HepG2 (cell line): ENCODE measurements around the gene CMKLR1. TPM values are rescaled to one million over a fixed set of nuclear protein-coding genes. Genes with fewer than 3 reads are reported as not detected.

Experiments used
- ATAC-seq: fragments of 200-7000 bp; cut with Tn5 transposase; 3 replicates; pipeline ENCODE4 v1.9.1; 2020; ENCODE audit warnings: mild to moderate bottlenecking, moderate library complexity
- BruUV-seq: library from RNA; stranded (reverse); fragments of 400-500 nt; replicated peaks from 2 replicates; lab custom pipeline; 2021; lab: Mats Ljungman, UMichigan
- CTCF ChIA-PET: fragments of 300-600 bp; formaldehyde crosslinking; extraction: SDS; loops from one replicate; lab custom pipeline; 2021; ENCODE audit warnings: low total read pairs, inconsistent platforms, low intra/inter-chr PET ratio; lab: Yijun Ruan, JAX
- POLR2A ChIA-PET: fragments of 350-600 bp; sonication (Branson Sonifier 250); formaldehyde crosslinking; loops from one replicate; lab custom pipeline; 2020; ENCODE audit warnings: antibody characterized with exemption, inconsistent platforms; lab: Yijun Ruan, JAX
- DNase-seq: peaks from one replicate; pipeline ENCODE4 v3.0.0-alpha.2; 2015; ENCODE audit warnings: low spot score
- FAIRE-seq: peaks from 3 replicates; lab custom pipeline; 2011; peaks lifted over from hg19 to GRCh38; lab: Jason Lieb, UNC
- H2AFZ ChIP-seq: one replicate; pipeline ENCODE4 v1.6.1; 2011; ENCODE audit warnings: low read length, inconsistent platforms
- H3K27ac ChIP-seq: fragments of 300-600 bp; 3 replicates; pipeline ENCODE4 v1.8.0; 2011; ENCODE audit warnings: mixed run types, mild to moderate bottlenecking, mixed read lengths, low read length, inconsistent platforms; ENCODE audit not compliant: insufficient read depth; ENCODE audit errors: extremely low read length
- H3K27me3 ChIP-seq, 2 experiments: fragments of 200-600 bp in 1 of 2; 2 replicates in 1 of 2; 3 replicates in 1 of 2; pipeline versions ENCODE4 v1.6.0 to v1.8.0; 2011; ENCODE audit warnings: low read length in 2 of 2, mild to moderate bottlenecking in 2 of 2, moderate library complexity in 2 of 2, inconsistent platforms in 1 of 2; ENCODE audit not compliant: insufficient read depth in 2 of 2, control insufficient read depth in 1 of 2
- H3K36me3 ChIP-seq, 2 experiments: fragments of 200-600 bp in 1 of 2; replicated peaks in 1 of 2; 2 replicates in 1 of 2; 3 replicates in 1 of 2; pipeline versions ENCODE4 v1.5.1 to v1.8.0; 2011; ENCODE audit warnings: low read length in 2 of 2, inconsistent platforms in 1 of 2; ENCODE audit not compliant: insufficient read depth in 2 of 2, control insufficient read depth in 1 of 2
- H3K4me1 ChIP-seq: 2 replicates; pipeline ENCODE4 v1.5.1; 2012; ENCODE audit warnings: low read length, inconsistent platforms; ENCODE audit not compliant: insufficient read depth
- H3K4me2 ChIP-seq: 2 replicates; pipeline ENCODE4 v1.6.0; 2011; ENCODE audit warnings: low read depth, low read length, inconsistent platforms
- H3K4me3 ChIP-seq, 3 experiments: fragments of 200-600 bp in 1 of 3; sonication (generic), shearing (Covaris generic) in 1 of 3; replicated peaks in 1 of 3; 2 replicates each; pipeline ENCODE4 v1.5.1; 2011 to 2016; ENCODE audit warnings: low read length in 3 of 3, inconsistent platforms in 2 of 3, low read depth in 2 of 3, mild to moderate bottlenecking in 2 of 3, control low read depth in 1 of 3, mixed read lengths in 1 of 3; ENCODE audit not compliant: insufficient read depth in 1 of 3
- H3K79me2 ChIP-seq: one replicate; pipeline ENCODE4 v1.6.1; 2011; ENCODE audit warnings: low read length, inconsistent platforms; ENCODE audit not compliant: insufficient read depth
- H3K9ac ChIP-seq: 2 replicates; pipeline ENCODE4 v1.6.0; 2011; ENCODE audit warnings: mild to moderate bottlenecking, low read depth, low read length, inconsistent platforms; ENCODE audit not compliant: insufficient read depth
- H3K9me3 ChIP-seq: 2 replicates; pipeline ENCODE4 v1.5.1; 2012; ENCODE audit warnings: mild to moderate bottlenecking, low read length
- H4K20me1 ChIP-seq: 2 replicates; pipeline ENCODE4 v1.6.0; 2011; ENCODE audit warnings: inconsistent platforms, mild to moderate bottlenecking, low read length, moderate library complexity; ENCODE audit not compliant: insufficient read depth
- ASH2L ChIP-seq: fragments of 300-600, 200-600 bp; sonication (generic); IDR thresholded peaks from 2 replicates; pipeline ENCODE4 v1.7.0; 2017; ENCODE audit warnings: low read depth, mild to moderate bottlenecking, moderate library complexity, mixed read lengths, low read length; ENCODE audit not compliant: insufficient read length
- BRD4 ChIP-seq: sonication (generic); formaldehyde crosslinking; IDR thresholded peaks from 2 replicates; pipeline ENCODE4 v1.4.0; 2020; ENCODE audit warnings: missing genetic modification reagents
- DNMT1 ChIP-seq: sonication (generic); formaldehyde crosslinking; IDR thresholded peaks from 2 replicates; pipeline ENCODE4 v1.5.1; 2020; ENCODE audit warnings: mild to moderate bottlenecking, missing genetic modification reagents
- FOXA3 ChIP-seq: IDR thresholded peaks from 2 replicates; pipeline ENCODE4 v1.6.1; 2016; ENCODE audit warnings: missing genetic modification reagents, missing compliant biosample characterization
- KLF9 ChIP-seq: IDR thresholded peaks from 2 replicates; pipeline ENCODE4 v1.6.1; 2016; ENCODE audit warnings: low read depth
- MAFF ChIP-seq: IDR thresholded peaks from 2 replicates; pipeline ENCODE4 v1.6.1; 2011; ENCODE audit warnings: low read depth, low read length, improper control_type of control experiment
- ZMYM2 ChIP-seq: sonication (generic); formaldehyde crosslinking; IDR thresholded peaks from 2 replicates; pipeline ENCODE4 v1.8.0; 2022; ENCODE audit warnings: mild to moderate bottlenecking, missing genetic modification reagents
- ZNF318 ChIP-seq: sonication (generic); formaldehyde crosslinking; IDR thresholded peaks from 2 replicates; pipeline ENCODE4 v1.4.0; 2020; ENCODE audit warnings: mild to moderate bottlenecking, missing genetic modification reagents
- ZNF556 ChIP-seq: sonication (generic); formaldehyde crosslinking; IDR thresholded peaks from 2 replicates; pipeline ENCODE4 v1.4.0; 2020; ENCODE audit warnings: mild to moderate bottlenecking, missing genetic modification reagents, borderline replicate concordance
- ZNF737 ChIP-seq: sonication (generic); formaldehyde crosslinking; IDR thresholded peaks from 2 replicates; pipeline ENCODE4 v1.5.0; 2020; ENCODE audit warnings: missing genetic modification reagents, mild to moderate bottlenecking, borderline replicate concordance
- whole genome bisulfite sequencing: methylation state at CpG from one replicate; pipeline ENCODE4 v1.1.6; 2017; ENCODE audit warnings: low lambda C conversion rate; 5-methylcytosine and 5-hydroxymethylcytosine counted together
- in situ Hi-C: cut with HindIII; loops from 2 replicates; pipeline ENCODE4 v1.10.0; 2017; ENCODE audit warnings: low pct_unique_long_range_greater_than_20kb; ENCODE audit not compliant: extremely low pct_ligation_motif_present
- intact Hi-C: fragments of 100-400 bp; cut with micrococcal nuclease; formaldehyde crosslinking; loops from one replicate; pipeline ENCODE4 v1.10.0; 2022; ENCODE audit not compliant: unreplicated experiment
- polyA plus RNA-seq, 8 experiments: library from polyadenylated mRNA; depleted of rRNA in 3 of 8; stranded (reverse) in 7 of 8; unstranded in 1 of 8; fragments of >200 nt; fragmentation: Illumina TruSeq in 4 of 8; extraction: Trizol in 4 of 8; gene quantifications; 2 replicates each; pipeline versions ENCODE4 v1.2.1 to v1.2.3, GENCODE V29; 2011 to 2016; ENCODE audit warnings: low read depth in 4 of 8, missing spikeins in 1 of 8, mixed read lengths in 1 of 8; ENCODE audit not compliant: insufficient read depth in 1 of 8
- total RNA-seq, 5 experiments: library from RNA; depleted of rRNA; stranded (reverse); fragments of >200 nt; fragmentation: Illumina TruSeq; extraction: Trizol; gene quantifications; 2 replicates each; pipeline ENCODE4 v1.2.3, GENCODE V29; 2016; ENCODE audit warnings: low read depth in 1 of 5

The CMKLR1 gene
- total and polyA plus RNA-seq, 2 of the 13 experiments (the other 11 are each of a cell fraction or from before 2014, with no cell fraction given) = not detected

- TF ChIP-seq ZNF318 (CRISPR knock-in tag) = no peak
These were observed 15.5 kb downstream of the CMKLR1 start (continued) for GRCh38 chr12:108323581-108323980.

DNA sequence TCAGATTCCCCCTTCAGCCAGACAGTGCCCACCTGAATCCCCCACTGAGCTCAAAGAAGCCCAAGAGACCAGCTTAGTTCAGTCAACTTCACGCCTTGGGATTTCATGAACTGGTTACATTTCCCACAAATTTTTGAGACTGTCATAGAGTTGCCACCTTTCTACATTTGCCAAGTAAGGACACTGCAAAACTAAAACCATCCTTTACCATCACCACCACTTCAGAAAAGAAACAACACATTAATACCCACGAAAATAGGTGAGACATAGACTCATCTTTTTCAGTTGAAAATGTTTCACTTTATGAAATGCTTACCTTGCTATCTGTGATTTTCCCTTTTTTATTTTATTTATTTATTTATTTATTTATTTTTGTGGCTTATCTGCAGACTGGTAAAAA lies 16.1 kb downstream of the CMKLR1 start:
- ATAC-seq (no peak), DNase-seq (no peak), FAIRE-seq (no peak)
- no peak overlapping the region for H3K4me2 ChIP-seq
- no peak overlapping the region for H3K4me3 ChIP-seq
- POLR2A ChIA-PET = no interaction called here
- H2AFZ ChIP-seq = no peak overlapping the region
- no TSS peak for BruUV-seq
- no peak overlapping the region for H3K27ac ChIP-seq
- H3K36me3 ChIP-seq = no peaks in the 10 kb centered on the region
- H3K9ac ChIP-seq = no peak overlapping the region
- peaks cover 5 to 27% of the 10 kb centered on the region in 2 experiments; a peak in 3 of 5 replicates for H3K27me3 ChIP-seq
- no peaks in the 10 kb centered on the region for H3K79me2 ChIP-seq
- in situ Hi-C loops (no loop called here), intact Hi-C loops (no loop called here)
- H4K20me1 ChIP-seq = no peaks in the 10 kb centered on the region
- TF ChIP-seq MAFF (no peak), ZMYM2 (CRISPR knock-in tag) (no peak), FOXA3 (CRISPR knock-in tag) (no peak), ASH2L (no peak), ZNF737 (CRISPR knock-in tag) (no peak), DNMT1 (CRISPR knock-in tag) (no peak), ZNF556 (CRISPR knock-in tag) (no peak), BRD4 (no peak), KLF9 (no peak)
- H3K9me3 ChIP-seq = no peaks in the 10 kb centered on the region
- 0% methylated on average over 2 of the region's 2 CpGs for WGBS
- CTCF ChIA-PET = no interaction called here
- peaks cover 12% of the 10 kb centered on the region for H3K4me1 ChIP-seq
